Right renal cortex interstitium (tissue), 3 donors: ENCODE measurements around the gene FXN. TPM values are rescaled to one million over a fixed set of nuclear protein-coding genes. Genes with fewer than 3 reads are reported as not detected.

ENCODE experiments used
- DNase-seq, 3 donors: peaks; one replicate each; pipeline ENCODE4 v3.0.0-alpha.2; 2013; ENCODE audit warnings: low read depth in 3 of 3, low spot score in 2 of 3
- polyA plus RNA-seq, 3 donors: library from polyadenylated mRNA; unstranded; fragments of 120-200 nt; gene quantifications; one replicate each; pipeline ENCODE4 v1.2.1, GENCODE V29; 2013; ENCODE audit not compliant: insufficient read length in 3 of 3

Gene FXN
- polyA plus RNA-seq, 3 donors, result 18.8 to 21.6 (median 20.2) TPM

GRCh38 chr9:69062195-69062594 lies 26.6 kb downstream of the FXN start:
- no peak for DNase-seq

GRCh38 chr9:69063839-69064238 lies 28.3 kb downstream of the FXN start:
- DNase-seq, result no peak

GRCh38 chr9:69065660-69066059 lies 30.1 kb downstream of the FXN start:
- DNase-seq, result no peak

GRCh38 chr9:69066955-69067354 lies 31.4 kb downstream of the FXN start:
- no peak for DNase-seq

- DNase-seq, result no peak
Measured at GRCh38 chr9:69070201-69070600, 34.6 kb downstream of the FXN start.

GRCh38 chr9:69071059-69071458 lies 35.5 kb downstream of the FXN start:
- DNase-seq, result no peak

- no peak for DNase-seq
Measured at GRCh38 chr9:69073103-69073502, 37.6 kb downstream of the FXN start.

- no peak for DNase-seq
Measured at GRCh38 chr9:69074801-69075200, 39.2 kb downstream of the FXN start.

- DNase-seq, result no peak
Measured at GRCh38 chr9:69076550-69076949, 41.0 kb downstream of the FXN start.

GRCh38 chr9:69078069-69078468 lies 42.5 kb downstream of the FXN start:
- DNase-seq, result no peak

GRCh38 chr9:69078581-69078980 lies 43.0 kb downstream of the FXN start:
- no peak for DNase-seq

- no peak for DNase-seq
Measured at GRCh38 chr9:69079186-69079585, 43.6 kb downstream of the FXN start.

- DNase-seq, result no peak
Measured at GRCh38 chr9:69081261-69081660, 45.7 kb downstream of the FXN start.

GRCh38 chr9:69083321-69083720 lies 47.8 kb downstream of the FXN start:
- no peak for DNase-seq

GRCh38 chr9:69085569-69086283 lies 50.2 kb downstream of the FXN start:
- DNase-seq, result no peak

GRCh38 chr9:69086312-69086711 lies 50.8 kb downstream of the FXN start:
- DNase-seq, result no peak

- no peak for DNase-seq
Measured at GRCh38 chr9:69086769-69087168, 51.2 kb downstream of the FXN start.

GRCh38 chr9:69089082-69089481 lies 53.5 kb downstream of the FXN start:
- no peak for DNase-seq

GRCh38 chr9:69089491-69089890 lies 53.9 kb downstream of the FXN start:
- no peak for DNase-seq

GRCh38 chr9:69090140-69090750 lies 54.7 kb downstream of the FXN start:
- DNase-seq, result no peak

GRCh38 chr9:69090946-69091345 lies 55.4 kb downstream of the FXN start:
- no peak for DNase-seq

- DNase-seq, result no peak
Measured at GRCh38 chr9:69093471-69094103, 58.0 kb downstream of the FXN start.
